ENCODE results near the gene ZBTB25.

- no peak for TF ChIP-seq CTCF (IDR thresholded peaks at IDR 0.05 in 8 of 11, conservative IDR thresholded peaks at IDR 0.05 in 3 of 11)
- no peak for TF ChIP-seq POLR2AphosphoS5 (IDR thresholded peaks at IDR 0.05)
- TF ChIP-seq POLR2A (IDR thresholded peaks at IDR 0.05) = no peak
These were observed 39.8 kb downstream of the ZBTB25 start for GRCh38 chr14:64463873-64464272.

All from spleen (tissue), 7 donors.